ENCODE measurements around the gene FAM222A.
A peak's percentile ranks its signal among the peaks of the same experiment; 100 is the strongest.

FAM222A gene

DNA sequence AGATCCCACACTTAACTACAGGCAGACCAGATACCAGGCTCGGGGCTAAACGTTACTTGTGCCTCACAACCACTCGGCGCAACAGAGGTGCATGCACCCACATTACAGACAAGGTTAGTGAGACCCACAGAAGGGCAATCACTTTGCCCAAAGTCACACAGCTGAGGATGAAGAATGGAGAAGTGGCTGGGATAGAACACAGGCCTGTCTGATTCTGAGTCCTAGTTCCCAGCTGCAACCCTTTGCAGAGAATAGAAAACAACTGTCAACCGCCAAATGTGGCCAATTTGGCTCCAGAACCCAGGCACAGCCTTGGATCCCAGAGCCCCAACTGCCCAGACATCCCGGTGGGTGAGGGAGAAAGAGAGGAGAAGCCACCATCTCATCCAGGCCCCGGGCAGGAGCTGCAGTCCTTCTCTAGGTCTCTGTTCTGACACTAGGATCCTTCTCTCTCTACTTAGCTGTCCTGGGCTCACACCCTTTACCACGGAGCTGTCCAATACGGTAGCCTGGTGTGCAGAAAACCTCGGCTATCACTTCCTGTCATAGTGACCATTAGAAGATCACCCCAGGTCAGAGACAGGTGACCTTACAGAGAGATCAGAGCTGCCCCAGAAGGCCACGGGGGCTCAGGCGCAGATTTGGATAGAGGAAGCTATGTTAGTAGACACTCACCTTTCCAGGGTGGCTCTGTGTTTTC, 59.1 kb downstream of the FAM222A start:
- no peak for DNase-seq (ENCODE audit: low read depth)

DNA sequence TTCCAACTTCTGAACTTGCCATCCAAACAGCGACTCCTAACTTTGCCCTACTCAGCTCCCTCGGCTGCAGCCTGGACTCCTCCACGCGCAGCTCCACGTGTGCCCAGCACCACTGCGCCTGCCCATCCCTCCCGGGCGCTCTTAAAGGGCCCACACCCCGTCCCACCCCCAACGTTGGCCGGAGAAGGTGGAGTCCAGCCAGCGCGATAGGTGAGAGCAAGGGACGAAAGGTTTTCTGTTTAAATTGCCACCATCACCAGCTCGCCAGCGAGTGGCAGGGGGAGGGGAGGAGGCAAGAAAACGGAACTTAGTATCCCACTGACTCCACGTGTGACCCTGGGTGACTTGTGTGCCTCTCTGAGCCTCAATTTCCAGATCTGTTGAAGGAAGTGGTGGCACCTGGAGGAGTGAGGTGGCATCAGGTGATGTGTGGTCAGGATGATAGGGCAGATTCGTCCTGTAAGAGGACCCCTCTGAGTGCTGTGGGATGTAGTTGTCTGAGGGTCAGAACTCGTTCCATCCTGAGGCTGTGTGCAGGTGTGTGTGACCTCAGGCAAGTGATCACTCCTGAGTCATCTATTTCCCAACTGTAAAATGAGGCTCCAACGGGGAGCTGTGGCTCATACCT, 59.9 kb downstream of the FAM222A start:
- DNase-seq (ENCODE audit: low read depth) = no peak

DNA sequence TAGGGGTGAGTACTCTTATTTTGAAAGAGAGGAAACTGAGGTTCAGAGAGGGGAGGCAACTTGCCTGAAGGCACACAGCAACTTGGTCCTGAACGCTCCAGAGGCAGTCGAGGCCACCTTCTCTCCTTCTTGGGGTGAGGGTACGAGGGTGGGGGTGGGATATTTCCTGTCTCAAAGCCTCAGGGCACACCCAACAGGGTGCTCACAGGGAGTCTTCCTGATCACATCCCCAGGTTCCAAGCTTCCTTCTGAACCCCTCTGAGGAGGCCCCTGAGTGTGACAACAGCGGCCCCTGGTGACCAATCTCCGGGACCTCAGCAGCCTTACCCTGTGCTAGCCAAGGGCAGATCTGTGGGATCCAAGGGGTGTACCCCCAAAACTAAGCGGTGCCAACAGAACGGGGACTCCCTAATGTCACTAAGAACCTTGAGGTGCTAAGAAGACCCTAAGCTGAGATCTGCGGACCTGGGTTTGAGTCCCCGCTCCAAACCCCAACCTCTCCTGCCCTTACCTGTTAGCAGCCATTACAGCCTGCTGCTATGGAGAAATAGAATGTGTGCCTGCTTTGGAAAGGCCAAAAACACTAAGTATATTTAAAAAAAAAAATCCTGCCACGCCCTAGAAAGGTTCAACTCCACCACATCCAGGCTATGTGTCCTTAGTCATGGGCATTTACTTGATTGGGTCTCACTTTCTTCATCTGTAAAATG, 61.7 kb downstream of the FAM222A start:
- peak; percentile 57 for DNase-seq (ENCODE audit: low read depth)

DNA sequence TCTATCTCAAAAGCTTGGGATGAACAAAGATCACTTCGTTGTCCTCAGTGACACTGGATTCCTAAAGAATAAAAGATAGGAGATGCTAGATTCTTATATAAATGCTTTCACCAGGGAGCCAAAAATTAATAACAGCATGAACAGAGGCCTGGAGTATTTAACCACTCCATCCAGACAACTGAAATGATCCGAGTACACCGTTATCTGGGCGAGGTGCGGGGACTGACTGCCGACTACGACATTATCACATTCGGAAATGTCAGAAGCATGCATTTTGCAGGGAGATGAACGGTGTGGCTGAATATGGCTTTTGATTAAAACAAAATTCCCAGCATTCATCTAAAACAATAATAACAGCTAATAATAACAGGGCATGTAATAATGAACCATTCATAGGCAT, 63.0 kb downstream of the FAM222A start:
- DNase-seq (ENCODE audit: low read depth) = no peak

- peak; percentile 5 for DNase-seq (ENCODE audit: low read depth)
These were observed 63.9 kb downstream of the FAM222A start for GRCh38 chr12:109777544-109777943.

DNA sequence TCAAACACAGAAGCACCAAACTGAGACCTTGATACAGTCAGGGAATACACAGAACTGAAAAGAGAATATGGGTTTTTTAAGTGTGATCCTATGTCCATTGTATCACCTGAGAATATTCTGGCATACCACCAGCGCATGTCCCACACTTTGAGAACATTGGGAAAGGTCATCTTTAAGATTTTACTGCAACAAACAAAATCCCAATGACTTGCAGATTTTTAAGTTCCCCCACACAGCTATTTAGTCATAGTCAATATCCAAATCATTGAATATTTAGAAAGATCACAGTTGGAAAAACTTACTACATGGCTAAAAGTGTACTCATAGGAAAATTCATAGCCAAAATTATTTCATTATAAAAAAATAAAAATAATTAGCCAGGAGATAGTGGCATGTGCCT, 65.1 kb downstream of the FAM222A start:
- no peak for DNase-seq (ENCODE audit: low read depth)

DNA sequence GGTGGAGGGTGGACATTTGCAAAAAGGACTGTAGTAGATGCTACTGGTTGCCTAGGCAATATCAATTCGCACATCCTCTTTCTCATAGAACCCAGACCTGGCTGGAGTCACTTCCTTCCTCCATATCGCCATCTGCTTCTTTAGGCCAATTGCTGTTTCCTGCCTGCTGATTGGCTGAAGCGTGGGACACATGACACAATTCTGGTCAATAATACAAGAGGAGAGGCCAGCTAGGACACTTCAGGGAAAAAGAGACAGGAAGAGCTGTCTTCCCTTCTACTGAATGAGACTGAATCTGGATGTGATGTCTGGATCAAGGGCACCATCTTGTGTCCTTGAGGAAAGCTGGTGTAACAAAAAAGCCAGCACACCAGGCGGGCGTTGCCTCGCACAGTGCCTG, 65.8 kb downstream of the FAM222A start:
- no peak for DNase-seq (ENCODE audit: low read depth)

DNA sequence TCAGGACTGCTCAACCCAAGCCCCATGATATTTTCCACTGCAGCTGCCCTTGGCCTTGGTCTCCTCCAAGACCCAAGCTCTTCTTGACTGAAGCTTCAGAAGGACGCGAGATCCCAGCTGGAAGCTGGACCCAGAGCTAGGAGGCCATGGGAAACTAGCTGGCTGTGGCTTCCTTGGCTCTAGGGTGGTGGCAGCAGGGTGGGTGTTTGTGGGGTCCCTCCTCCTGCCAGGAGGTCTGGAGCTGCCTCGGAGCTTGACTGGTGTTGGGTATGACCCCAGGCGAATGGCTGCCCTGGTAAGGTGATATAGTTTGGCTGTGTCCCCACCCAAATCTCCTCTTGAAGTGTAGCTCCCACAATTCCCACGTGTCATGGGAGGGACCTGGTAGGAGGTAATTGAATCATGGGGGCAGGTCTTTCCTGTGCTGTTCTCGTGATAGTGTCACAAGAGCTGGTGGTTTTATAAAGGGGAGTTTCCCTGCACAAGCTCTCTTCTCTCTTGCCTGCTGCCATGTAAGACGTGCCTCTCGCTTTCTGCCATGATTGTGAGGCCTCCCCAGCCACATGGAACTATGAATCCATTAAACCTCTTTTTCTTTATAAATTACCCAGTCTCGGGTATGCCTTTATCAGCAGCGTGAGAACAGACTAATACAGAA, 68.2 kb downstream of the FAM222A start:
- DNase-seq (ENCODE audit: low read depth) = no peak

GRCh38 chr12:109782326-109782703, 68.7 kb downstream of the FAM222A start:
- no peak for DNase-seq (ENCODE audit: low read depth)

GRCh38 chr12:109783135-109783964, 69.7 kb downstream of the FAM222A start:
- no peak for DNase-seq (ENCODE audit: low read depth)

- no peak for DNase-seq (ENCODE audit: low read depth)
These were observed 70.3 kb downstream of the FAM222A start for GRCh38 chr12:109783965-109784244.

GRCh38 chr12:109785854-109786253, 72.2 kb downstream of the FAM222A start:
- DNase-seq (ENCODE audit: low read depth) = no peak

DNA sequence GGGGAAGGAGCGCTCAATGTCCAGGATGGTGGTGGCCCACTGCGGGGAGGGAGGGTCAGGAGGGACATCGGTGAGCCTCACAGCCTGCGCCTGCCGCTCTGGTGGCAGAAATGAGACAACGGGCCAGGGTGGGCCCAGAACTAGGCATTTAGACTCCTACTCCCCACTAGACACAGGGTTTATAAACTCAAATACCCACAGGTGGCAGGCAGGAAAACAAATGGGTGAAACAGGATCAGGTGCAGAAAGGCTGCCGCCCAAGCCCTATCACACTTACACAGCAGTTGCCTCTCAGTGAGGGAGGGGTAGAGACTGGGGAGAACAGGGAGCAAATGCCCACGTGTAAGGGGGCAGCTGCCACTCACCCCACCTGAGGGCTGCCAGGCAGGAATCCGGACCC, 73.2 kb downstream of the FAM222A start:
- no peak for DNase-seq (ENCODE audit: low read depth)

- no peak for DNase-seq (ENCODE audit: low read depth)
These were observed 76.0 kb downstream of the FAM222A start for GRCh38 chr12:109789526-109790048.

- DNase-seq (ENCODE audit: low read depth) = no peak
These were observed 79.4 kb downstream of the FAM222A start for GRCh38 chr12:109792992-109793391.

DNA sequence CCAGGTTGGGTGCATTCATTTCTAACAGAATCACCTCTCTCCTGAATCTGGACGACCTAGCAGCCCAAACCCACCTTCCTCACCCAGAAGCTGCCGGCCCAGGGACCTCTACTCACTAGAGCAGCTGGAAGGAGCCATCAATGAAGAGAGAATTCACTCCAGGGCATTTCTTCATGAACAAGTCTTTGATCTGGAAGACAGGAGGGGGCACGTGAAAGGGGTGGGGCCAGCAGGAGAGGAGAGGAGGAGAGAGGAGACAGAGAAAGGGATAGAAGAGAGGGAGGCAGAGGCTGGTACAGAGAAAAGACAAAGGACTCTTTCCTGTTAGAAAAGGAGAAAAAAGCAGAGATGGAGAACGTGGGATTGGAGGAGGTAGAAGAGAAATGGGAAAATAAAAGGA, 79.8 kb downstream of the FAM222A start:
- no peak for DNase-seq (ENCODE audit: low read depth)

DNA sequence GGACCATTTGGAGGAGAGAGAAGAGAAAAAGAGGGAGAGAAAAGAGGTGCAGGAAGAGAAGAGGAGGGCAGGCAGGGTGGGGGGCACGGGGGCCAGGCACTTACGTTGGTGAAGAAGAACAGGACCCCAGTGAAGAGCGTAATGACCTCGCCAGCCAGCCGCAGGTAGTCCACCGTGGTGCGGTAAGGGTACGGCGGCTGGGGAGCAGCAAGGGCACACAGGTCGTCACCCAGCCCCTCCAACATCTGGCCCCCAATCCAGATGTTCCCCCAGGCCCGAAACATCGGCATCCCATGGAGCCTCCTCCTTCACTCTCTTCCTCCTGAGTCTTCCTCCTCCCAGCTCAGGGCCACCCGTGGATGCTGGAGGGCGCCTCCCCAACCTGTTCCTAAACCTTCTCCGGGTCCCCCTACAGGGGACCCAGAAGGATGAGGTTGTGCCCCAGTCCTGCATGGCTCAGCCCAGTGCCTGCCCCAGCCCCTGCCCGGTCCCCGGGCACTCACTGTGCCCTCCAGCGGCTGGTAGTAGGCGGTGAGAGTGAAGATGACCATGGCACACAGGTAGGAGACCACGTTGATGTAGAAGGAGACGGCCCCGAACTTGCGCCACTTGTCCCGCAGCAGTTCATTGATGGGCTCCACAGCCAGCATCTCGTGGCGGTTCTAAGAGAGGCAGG, 80.3 kb downstream of the FAM222A start:
- DNase-seq (ENCODE audit: low read depth) = no peak

- no peak for DNase-seq (ENCODE audit: low read depth)
These were observed 81.4 kb downstream of the FAM222A start for GRCh38 chr12:109795023-109795422.

GRCh38 chr12:109796057-109796456, 82.4 kb downstream of the FAM222A start:
- no peak for DNase-seq (ENCODE audit: low read depth)

- no peak for DNase-seq (ENCODE audit: low read depth)
These were observed 84.5 kb downstream of the FAM222A start for GRCh38 chr12:109797905-109798669.

DNA sequence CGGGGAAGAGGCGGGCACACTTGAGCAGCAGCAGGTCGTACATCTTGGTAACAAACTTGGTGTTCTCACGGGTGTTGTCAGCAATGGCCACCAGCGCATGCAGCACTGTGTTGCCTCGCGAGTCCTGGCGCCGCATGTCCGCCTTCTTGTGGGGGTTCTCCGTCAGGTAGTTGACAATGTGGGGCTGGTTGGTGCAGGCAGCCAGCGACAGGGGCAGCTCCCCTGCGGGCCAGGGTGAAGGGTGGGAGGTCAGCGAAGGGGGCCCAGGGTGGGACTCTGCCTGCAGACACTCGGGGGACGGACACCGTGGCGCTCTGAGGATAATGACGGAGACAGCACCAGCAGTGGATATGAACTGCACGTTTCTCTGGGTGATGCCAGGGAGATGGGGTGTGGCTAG, 85.1 kb downstream of the FAM222A start:
- no peak for DNase-seq (ENCODE audit: low read depth)

Measured in stimulated activated CD8-positive, alpha-beta memory T cell treated with anti-CD3 and anti-CD28 coated beads, Interleukin-7, amount 100 ng/mL, for 24 hours (primary cell).